GM19099 (cell line): ENCODE data around the gene PLSCR4.

Source experiments
- POLR2A ChIP-seq: IDR thresholded peaks from 3 replicates; pipeline ENCODE4 v1.6.1; 2011; ENCODE audit warnings: low read depth; ENCODE audit not compliant: insufficient read length; ENCODE audit errors: extremely low read depth

PLSCR4 gene

GRCh38 chr3:146218880-146219866 lies 31.7 kb downstream of the PLSCR4 start:
- no peak for TF ChIP-seq POLR2A

DNA sequence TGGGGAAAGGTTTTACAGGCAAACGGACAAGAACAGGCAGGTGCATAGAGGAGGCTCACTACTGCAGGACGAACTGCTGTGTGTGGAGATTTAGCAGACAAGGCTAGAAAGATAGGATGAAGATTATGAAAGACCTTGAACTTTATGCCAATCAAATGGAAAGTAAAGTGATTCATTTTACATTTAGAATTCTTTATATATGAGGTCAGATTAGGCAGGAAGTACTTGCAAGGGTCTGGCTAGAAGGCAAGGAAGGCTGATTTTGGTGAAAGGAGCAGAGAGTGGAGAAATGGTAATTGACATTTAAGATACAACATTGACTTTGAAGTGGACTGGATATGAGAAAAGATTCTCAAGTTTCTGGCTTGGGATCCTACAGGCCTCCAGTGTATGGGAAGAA lies 33.6 kb downstream of the PLSCR4 start:
- TF ChIP-seq POLR2A, result no peak

DNA sequence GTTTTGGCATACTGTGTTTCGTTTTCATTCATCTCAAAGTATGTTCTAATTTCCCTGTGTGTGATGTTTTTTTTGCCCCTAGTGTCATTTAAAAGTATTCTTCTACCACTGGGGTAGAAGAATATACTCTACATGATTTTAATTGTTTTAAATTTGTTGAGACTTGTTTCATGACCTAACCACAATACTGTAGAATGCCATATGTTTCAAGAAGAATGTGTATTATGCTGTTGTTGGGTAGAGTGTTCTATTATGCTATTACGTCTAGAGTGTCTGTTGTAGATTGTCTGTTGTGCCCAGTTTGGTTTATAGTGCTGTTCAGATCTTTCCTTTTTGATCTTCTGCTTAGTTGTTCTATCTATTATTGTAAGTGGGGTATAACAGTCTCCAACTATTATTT lies 36.4 kb downstream of the PLSCR4 start:
- no peak for TF ChIP-seq POLR2A

GRCh38 chr3:146209371-146209770 lies 41.5 kb downstream of the PLSCR4 start:
- TF ChIP-seq POLR2A, result no peak

GRCh38 chr3:146203776-146204175 lies 47.1 kb downstream of the PLSCR4 start:
- no peak for TF ChIP-seq POLR2A

GRCh38 chr3:146200461-146201220 lies 50.3 kb downstream of the PLSCR4 start:
- no peak for TF ChIP-seq POLR2A

GRCh38 chr3:146199762-146200161 lies 51.1 kb downstream of the PLSCR4 start:
- TF ChIP-seq POLR2A, result no peak

DNA sequence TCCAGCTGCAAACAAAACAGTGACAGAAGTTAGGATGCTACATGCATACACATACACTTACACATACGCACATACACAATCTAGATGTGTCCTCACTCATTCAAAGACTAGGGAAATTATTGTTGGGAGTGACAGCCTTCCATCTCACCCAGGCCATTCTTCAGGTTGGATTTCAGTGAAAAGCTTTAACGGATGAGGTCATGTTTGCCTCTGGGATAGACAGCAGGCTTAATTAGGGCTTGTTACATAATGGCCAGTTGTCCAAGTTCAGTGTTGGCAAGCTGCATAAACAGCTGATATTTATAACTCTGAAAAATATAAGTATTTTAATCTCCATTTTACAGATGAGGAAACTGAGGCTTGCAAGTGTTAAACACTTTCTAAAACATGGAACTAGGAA lies 54.1 kb downstream of the PLSCR4 start:
- no peak for TF ChIP-seq POLR2A

DNA sequence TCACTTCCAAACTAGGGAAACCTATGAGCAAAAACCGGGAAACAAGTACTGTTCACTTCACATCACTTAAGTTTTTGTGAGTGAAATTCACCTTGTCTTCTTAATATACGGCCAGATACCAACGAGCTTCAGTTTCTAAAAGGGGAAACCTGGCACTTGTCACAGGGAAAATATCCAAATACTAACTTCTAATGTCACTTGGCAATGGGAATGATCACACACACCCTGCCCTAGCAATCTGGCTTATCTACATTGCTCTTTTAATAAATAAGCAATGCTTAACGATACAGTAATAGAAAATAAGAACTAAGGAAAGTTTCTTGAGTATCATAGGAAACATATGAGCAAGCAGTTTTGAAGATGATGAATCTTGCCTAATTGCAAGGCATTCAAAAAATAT lies 55.3 kb downstream of the PLSCR4 start:
- TF ChIP-seq POLR2A, result no peak

DNA sequence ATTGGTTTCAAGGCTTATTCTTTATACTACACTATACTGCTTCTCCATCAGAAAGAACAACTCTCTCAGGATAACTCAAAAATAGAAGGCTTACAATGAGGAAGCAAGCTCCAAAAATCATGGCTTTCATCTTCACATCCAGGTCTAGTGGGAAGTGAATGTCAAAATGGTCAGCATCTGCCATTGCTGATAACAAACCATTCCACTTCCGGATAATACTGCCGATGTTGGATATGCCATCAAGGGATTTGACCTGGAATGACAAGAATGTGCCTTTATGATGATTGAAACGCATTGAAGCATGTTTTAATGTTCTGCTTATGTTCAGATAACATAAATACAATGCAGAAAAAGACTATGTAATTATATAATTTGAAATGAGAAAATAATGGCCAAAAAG lies 55.9 kb downstream of the PLSCR4 start:
- TF ChIP-seq POLR2A, result no peak

DNA sequence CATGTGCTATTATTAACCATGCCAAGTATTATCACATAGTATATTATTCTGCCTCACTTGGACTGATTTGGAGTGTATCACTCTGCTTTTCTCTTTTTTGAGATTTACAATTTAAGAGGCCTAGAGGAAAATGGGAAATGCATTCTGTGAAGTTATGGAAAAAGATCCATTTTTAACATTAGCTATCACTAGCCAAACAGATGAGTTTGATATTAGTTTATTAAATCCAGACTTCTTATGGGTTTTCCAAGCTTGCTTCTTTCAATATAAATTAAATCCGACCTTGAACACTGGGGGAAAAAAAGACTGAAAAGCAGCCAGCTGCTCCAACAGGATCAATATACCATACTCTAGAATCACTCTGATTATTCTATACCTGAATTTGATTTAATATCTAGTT lies 59.9 kb downstream of the PLSCR4 start:
- TF ChIP-seq POLR2A, result no peak

DNA sequence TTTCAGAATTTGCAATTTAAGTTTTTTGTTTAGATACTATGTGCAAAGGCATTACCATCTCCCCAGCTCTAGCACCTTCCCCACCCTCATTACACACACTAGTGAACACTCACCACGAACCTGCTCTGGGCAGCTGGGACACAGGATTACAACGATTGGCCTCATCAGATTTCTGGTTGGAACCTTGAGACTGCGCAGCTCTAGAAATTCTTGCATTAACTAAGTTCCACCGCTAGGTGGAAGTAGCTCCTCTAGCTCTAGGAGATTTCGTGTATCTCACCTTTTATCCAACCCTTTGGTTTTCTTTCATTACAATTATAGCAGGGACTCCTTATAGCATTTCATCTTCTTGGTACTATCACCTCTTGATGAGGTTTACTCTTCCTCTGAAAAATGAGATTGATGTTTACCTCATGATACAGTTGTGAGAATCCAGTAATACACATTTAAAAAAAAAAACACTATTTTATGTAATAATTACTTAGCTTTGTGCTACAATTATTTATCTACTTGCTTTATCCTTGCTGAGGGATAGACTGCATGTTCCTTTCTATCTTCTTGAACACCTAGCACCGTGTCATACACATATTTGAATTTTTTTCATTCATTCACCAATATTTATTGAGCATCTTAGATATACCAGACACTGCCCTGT lies 61.3 kb downstream of the PLSCR4 start:
- no peak for TF ChIP-seq POLR2A

GRCh38 chr3:146187334-146187950 lies 63.5 kb downstream of the PLSCR4 start:
- no peak for TF ChIP-seq POLR2A

- TF ChIP-seq POLR2A, result no peak
Measured at GRCh38 chr3:146184241-146185015, 66.5 kb downstream of the PLSCR4 start.
